Lung (tissue), 12 donors: ENCODE data around the gene SIGLEC9. TPM values are rescaled to one million over a fixed set of nuclear protein-coding genes. Genes with fewer than 3 reads are reported as not detected.
A peak's percentile ranks its signal among the peaks of the same experiment; 100 is the strongest.
"Not testable (repeated sequence)": the region's sequence is repeated elsewhere in the genome, so short reads cannot be mapped to it uniquely, and the experiment has no call there.

ENCODE experiments used
- ATAC-seq: fragments of 200-7000 bp; cut with Tn5 transposase; one replicate; pipeline ENCODE4 v1.9.1; 2020; ENCODE audit warnings: moderate number of reproducible peaks; ENCODE audit not compliant: insufficient read depth, low FRiP score
- DNase-seq, 3 donors: peaks; one replicate each; pipeline ENCODE4 v3.0.0-alpha.2; 2013 to 2017
- H3K27ac ChIP-seq, 2 donors: one replicate each; pipeline ENCODE4 v1.5.1; 2013; ENCODE audit warnings: mild to moderate bottlenecking in 2 of 2, moderate library complexity in 2 of 2, control low read depth in 1 of 2, inconsistent platforms in 1 of 2, low read depth in 1 of 2, low read length in 1 of 2
- H3K27me3 ChIP-seq, 3 donors: one replicate each; pipeline ENCODE4 v1.5.1; 2013; ENCODE audit warnings: low read length in 2 of 3; ENCODE audit not compliant: control insufficient read depth in 3 of 3, insufficient read depth in 3 of 3
- H3K36me3 ChIP-seq, 4 donors: one replicate each; pipeline ENCODE4 v1.5.1; 2013; ENCODE audit warnings: low read length in 4 of 4, mild to moderate bottlenecking in 1 of 4, moderate library complexity in 1 of 4; ENCODE audit not compliant: control insufficient read depth in 4 of 4, insufficient read depth in 4 of 4
- H3K4me1 ChIP-seq, 5 donors: one replicate each; pipeline ENCODE4 v1.5.1; 2013; ENCODE audit warnings: low read length in 5 of 5, mild to moderate bottlenecking in 2 of 5, moderate library complexity in 1 of 5; ENCODE audit not compliant: control insufficient read depth in 5 of 5, insufficient read depth in 5 of 5
- H3K4me3 ChIP-seq: one replicate; pipeline ENCODE4 v1.5.1; 2013; ENCODE audit warnings: mild to moderate bottlenecking, control low read depth, moderate library complexity
- H3K9ac ChIP-seq, 2 donors: one replicate each; pipeline ENCODE4 v1.5.1; 2013; ENCODE audit warnings: low read length in 2 of 2, control low read depth in 1 of 2; ENCODE audit not compliant: insufficient read depth in 1 of 2
- H3K9me3 ChIP-seq, 4 donors: one replicate each; pipeline ENCODE4 v1.5.1; 2013; ENCODE audit warnings: low read length in 3 of 4, mild to moderate bottlenecking in 1 of 4, moderate library complexity in 1 of 4; ENCODE audit not compliant: control insufficient read depth in 4 of 4, insufficient read depth in 3 of 4
- CTCF ChIP-seq: IDR thresholded peaks from 2 replicates; pipeline ENCODE4 v1.5.1; 2012; ENCODE audit warnings: mild to moderate bottlenecking; ENCODE audit errors: control extremely low read depth, extremely low read depth
- WGBS, 2 donors: extraction: QIAGEN DNeasy Blood & Tissue Kit; methylation state at CpG; one replicate each; pipeline ENCODE4 v1.1.7; 2013; 5-methylcytosine and 5-hydroxymethylcytosine counted together
- polyA plus RNA-seq, 2 donors: library from polyadenylated mRNA; stranded (reverse); fragments of 200-250 nt; gene quantifications; one replicate each; pipeline ENCODE4 v1.2.1, GENCODE V29; 2013
- total RNA-seq, 2 donors: library from RNA; depleted of rRNA in 1 of 2; stranded (reverse); fragments of >200 nt in 1 of 2; gene quantifications; one replicate each; pipeline ENCODE4 v1.2.1, GENCODE V29; 2014 to 2021
- donor health status: control.
- donor health status: control.
- donor health status: Bipolar disorder and iron deficiency.
- donor health status: healthy.
- donor health status: DM: yes; HTN: yes; CAD: no.

The SIGLEC9 gene
- total and polyA plus RNA-seq, 4 donors: 4.3 to 57.0 (median 15.1) TPM

- ATAC-seq: peak; percentile 15
- Histone ChIP-seq H3K4me3 (no peak within 1 kb of the TSS), H3K4me1 (peaks cover 0 to 2% (median 0%) of the 10 kb centered on the region in 5 donors), H3K9ac (no peak within 1 kb of the TSS), H3K27ac (peak within 1 kb of the TSS in 1 of 2 donors; percentile 2), H3K27me3 (peaks cover 0 to 6% (median 0%) of the 10 kb centered on the region in 3 donors), H3K9me3 (peaks cover 0 to 2% (median 0%) of the 10 kb centered on the region in 4 donors), H3K36me3 (no peaks in the 10 kb centered on the region)
- TF ChIP-seq CTCF: no peak
- 52% methylated on average over 14 of the region's 14 CpGs for WGBS, 2 donors
- no peak for DNase-seq
Observed at GRCh38 chr19:51142119-51142518, 17.4 kb downstream of the SIGLEC9 start, which contains the start of gene SIGLEC7. TSS of gene SIGLEC7 (plus strand) at chr19:51142301. CDS start at chr19:51142370, 69 bp downstream.

DNA sequence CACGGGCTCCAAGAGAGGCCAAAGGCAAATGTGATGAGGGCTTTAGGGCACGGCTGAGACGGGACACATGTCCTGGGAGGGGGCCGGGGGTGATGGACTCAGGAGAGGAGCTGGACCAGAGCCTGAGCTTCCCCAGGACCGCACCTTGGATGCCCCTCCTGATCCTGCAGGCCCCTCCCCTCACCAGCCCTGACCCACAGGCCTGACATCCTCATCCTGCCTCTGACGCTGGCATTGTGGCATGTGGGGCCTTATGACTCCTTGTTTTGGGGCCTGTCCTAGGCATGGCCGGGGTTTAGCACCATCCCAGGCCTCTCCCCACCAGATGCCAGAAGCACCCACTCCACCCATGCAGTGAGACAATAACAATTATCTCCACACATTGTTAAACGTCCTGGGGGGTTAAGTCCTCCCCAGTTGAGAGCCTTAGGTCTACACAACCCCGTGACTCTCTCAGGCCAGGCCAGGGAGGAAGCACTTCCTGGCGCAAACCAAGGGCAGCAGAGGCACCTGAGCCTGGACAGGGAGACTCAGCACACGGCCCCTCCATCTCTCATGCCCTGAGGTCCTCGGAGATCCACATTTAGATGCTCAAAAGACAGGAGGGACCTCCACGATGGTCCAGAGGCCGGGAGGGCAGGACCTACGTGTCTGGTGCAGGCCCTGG lies 18.2 kb downstream of the SIGLEC9 start:
- H3K9ac ChIP-seq, ATAC-seq, DNase-seq, H3K27ac ChIP-seq, H3K36me3 ChIP-seq, H3K27me3 ChIP-seq, H3K4me3 ChIP-seq, H3K9me3 ChIP-seq, H3K4me1 ChIP-seq: not testable (repeated sequence)
- WGBS, 2 donors: 75 to 83% methylated on average over 10 to 15 of the region's 15 CpGs

DNA sequence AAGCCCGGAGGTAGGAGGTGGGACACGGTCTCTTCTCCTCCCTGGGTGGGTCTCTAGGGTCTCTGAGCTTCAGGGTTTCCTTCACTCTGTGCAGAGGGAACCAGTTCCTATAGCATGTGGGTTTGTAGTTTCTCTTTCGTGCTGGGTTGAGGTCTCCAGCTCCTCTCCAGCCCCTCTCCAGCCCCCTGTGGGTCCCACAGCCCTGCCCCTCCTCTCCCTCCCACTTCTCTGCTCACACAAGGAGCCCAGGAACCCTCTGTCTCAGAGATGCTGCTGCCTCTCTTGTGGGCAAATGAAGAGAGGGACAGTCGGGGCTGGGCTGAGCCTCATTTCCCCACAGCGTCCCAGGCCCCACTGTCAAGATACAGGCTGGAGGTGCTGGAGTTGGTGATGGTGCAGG lies 18.8 kb downstream of the SIGLEC9 start:
- DNase-seq (no peak), ATAC-seq (no peak)
- Histone ChIP-seq H3K9ac (no peak overlapping the region), H3K36me3 (no peaks in the 10 kb centered on the region), H3K4me1 (no peaks in the 10 kb centered on the region), H3K4me3 (no peak overlapping the region), H3K9me3 (peaks cover 0 to 2% (median 0%) of the 10 kb centered on the region in 4 donors), H3K27ac (no peak overlapping the region), H3K27me3 (peaks cover 0 to 6% (median 0%) of the 10 kb centered on the region in 3 donors)
- TF ChIP-seq CTCF: no peak
- WGBS, 2 donors: 86 to 95% methylated on average over 5 of the region's 5 CpGs

- no peak for ATAC-seq
- H3K4me1 ChIP-seq: no peaks in the 10 kb centered on the region
- no peak overlapping the region for H3K27ac ChIP-seq
- H3K36me3 ChIP-seq: no peaks in the 10 kb centered on the region
- 83 to 93% methylated on average over 10 to 11 of the region's 11 CpGs for WGBS, 2 donors
- H3K9ac ChIP-seq: no peak overlapping the region
- TF ChIP-seq CTCF: no peak
- DNase-seq: no peak
- peaks cover 0 to 2% (median 0%) of the 10 kb centered on the region in 4 donors for H3K9me3 ChIP-seq
- H3K27me3 ChIP-seq: peaks cover 0 to 6% (median 0%) of the 10 kb centered on the region in 3 donors
- H3K4me3 ChIP-seq: no peak overlapping the region
Observed at GRCh38 chr19:51144482-51145045, 19.9 kb downstream of the SIGLEC9 start.
